A549 (cell line): ENCODE data around the gene UGT1A4.

Source experiments
- EP300 ChIP-seq, 2 experiments: fragments of >200 bp; sonication (Bioruptor Twin); formaldehyde crosslinking; IDR thresholded peaks; 2 replicates in 1 of 2; 3 replicates in 1 of 2; pipeline ENCODE4 v1.6.1; 2016 to 2017
- FOXS1 ChIP-seq: fragments of 250-450 bp; sonication (Bioruptor Pico); IDR thresholded peaks from 2 replicates; pipeline ENCODE4 v1.5.0; 2020; ENCODE audit warnings: mild to moderate bottlenecking, moderate library complexity
- POLR2A ChIP-seq: IDR thresholded peaks from 2 replicates; pipeline ENCODE4 v1.6.1; 2012; ENCODE audit warnings: mild to moderate bottlenecking, low read length
- POLR2AphosphoS2 ChIP-seq: conservative IDR thresholded peaks from 2 replicates; pipeline ENCODE4 v1.6.1; 2012; ENCODE audit warnings: low read length, improper control_type of control experiment, inconsistent platforms
- TP53 ChIP-seq: fragments of 250-450 bp; sonication (Bioruptor Pico); IDR thresholded peaks from 2 replicates; pipeline ENCODE4 v1.5.0; 2021; ENCODE audit warnings: mild to moderate bottlenecking, moderate library complexity
- ZFP36 ChIP-seq: fragments of 450-650 bp; IDR thresholded peaks from 2 replicates; pipeline ENCODE4 v1.6.1; 2014; ENCODE audit warnings: borderline replicate concordance; ENCODE audit not compliant: partially characterized antibody
- TF ChIP-seq, protein P1 (sequence below): fragments of >200 bp; sonication (Bioruptor Twin); formaldehyde crosslinking; IDR thresholded peaks from 3 replicates; pipeline ENCODE4 v1.5.1; 2016
- TF ChIP-seq, protein P2 (sequence below): fragments of 250-450 bp; sonication (Bioruptor Pico); IDR thresholded peaks from 2 replicates; pipeline ENCODE4 v1.5.0; 2021; ENCODE audit warnings: mild to moderate bottlenecking, moderate library complexity, borderline replicate concordance
- TF ChIP-seq, protein P3 (sequence below): IDR thresholded peaks from 2 replicates; pipeline ENCODE4 v1.6.1; 2012

DNA sequence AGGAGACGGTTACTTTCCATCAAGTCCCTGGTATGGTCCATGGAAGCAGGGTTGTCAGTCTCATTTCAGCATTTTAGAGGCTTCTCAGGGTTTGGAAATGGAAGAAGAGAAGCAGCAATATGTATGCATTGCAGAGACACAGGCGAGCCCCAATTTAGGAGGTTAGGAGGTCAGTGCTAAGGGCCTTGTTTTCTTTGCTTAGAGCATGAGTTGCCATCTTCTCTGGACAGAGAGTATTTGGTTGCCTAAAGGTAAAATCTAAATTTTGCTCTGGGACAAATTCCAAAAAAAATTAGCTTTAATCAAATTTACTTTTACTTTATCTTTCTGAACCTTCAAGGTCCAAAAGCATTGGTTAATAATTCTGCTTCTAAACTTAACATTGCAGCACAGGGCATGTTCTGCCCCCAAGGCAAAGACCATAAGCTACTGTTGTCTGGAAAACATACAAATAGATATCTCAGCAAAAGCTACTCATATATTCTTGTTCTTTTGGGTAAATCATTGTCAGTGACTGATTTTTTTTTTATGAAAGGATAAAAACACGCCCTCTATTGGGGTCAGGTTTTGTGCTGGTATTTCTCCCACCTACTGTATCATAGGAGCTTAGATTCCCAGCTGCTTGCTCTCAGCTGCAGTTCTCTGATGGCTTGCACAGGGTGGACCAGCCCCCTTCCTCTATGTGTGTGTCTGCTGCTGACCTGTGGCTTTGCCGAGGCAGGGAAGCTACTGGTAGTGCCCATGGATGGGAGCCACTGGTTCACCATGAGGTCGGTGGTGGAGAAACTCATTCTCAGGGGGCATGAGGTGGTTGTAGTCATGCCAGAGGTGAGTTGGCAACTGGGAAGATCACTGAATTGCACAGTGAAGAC lies 47.0 kb upstream of the UGT1A4 start, which contains the start of gene UGT1A9:
- no peak for TF ChIP-seq POLR2AphosphoS2
- TF ChIP-seq, protein P1, sequence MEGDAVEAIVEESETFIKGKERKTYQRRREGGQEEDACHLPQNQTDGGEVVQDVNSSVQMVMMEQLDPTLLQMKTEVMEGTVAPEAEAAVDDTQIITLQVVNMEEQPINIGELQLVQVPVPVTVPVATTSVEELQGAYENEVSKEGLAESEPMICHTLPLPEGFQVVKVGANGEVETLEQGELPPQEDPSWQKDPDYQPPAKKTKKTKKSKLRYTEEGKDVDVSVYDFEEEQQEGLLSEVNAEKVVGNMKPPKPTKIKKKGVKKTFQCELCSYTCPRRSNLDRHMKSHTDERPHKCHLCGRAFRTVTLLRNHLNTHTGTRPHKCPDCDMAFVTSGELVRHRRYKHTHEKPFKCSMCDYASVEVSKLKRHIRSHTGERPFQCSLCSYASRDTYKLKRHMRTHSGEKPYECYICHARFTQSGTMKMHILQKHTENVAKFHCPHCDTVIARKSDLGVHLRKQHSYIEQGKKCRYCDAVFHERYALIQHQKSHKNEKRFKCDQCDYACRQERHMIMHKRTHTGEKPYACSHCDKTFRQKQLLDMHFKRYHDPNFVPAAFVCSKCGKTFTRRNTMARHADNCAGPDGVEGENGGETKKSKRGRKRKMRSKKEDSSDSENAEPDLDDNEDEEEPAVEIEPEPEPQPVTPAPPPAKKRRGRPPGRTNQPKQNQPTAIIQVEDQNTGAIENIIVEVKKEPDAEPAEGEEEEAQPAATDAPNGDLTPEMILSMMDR: no peak
- TF ChIP-seq, protein P2, sequence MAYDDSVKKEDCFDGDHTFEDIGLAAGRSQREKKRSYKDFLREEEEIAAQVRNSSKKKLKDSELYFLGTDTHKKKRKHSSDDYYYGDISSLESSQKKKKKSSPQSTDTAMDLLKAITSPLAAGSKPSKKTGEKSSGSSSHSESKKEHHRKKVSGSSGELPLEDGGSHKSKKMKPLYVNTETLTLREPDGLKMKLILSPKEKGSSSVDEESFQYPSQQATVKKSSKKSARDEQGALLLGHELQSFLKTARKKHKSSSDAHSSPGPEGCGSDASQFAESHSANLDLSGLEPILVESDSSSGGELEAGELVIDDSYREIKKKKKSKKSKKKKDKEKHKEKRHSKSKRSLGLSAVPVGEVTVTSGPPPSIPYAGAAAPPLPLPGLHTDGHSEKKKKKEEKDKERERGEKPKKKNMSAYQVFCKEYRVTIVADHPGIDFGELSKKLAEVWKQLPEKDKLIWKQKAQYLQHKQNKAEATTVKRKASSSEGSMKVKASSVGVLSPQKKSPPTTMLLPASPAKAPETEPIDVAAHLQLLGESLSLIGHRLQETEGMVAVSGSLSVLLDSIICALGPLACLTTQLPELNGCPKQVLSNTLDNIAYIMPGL (CRISPR knock-in tag): no peak
- no peak for TF ChIP-seq TP53 (CRISPR knock-in tag)
- no peak for TF ChIP-seq ZFP36
- no peak for TF ChIP-seq POLR2A
- TF ChIP-seq, protein P3, sequence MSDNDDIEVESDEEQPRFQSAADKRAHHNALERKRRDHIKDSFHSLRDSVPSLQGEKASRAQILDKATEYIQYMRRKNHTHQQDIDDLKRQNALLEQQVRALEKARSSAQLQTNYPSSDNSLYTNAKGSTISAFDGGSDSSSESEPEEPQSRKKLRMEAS: no peak
- no peak for TF ChIP-seq FOXS1
- no peak for TF ChIP-seq EP300 (IDR thresholded peaks at IDR 0.05)
